GM12875 (cell line): Measurements from ENCODE around the gene FSTL4.

Experiments used
- H3K4me3 ChIP-seq: one replicate; pipeline ENCODE4 v1.5.1; 2011; ENCODE audit warnings: low read depth, low read length, control low read depth
- CTCF ChIP-seq: IDR thresholded peaks from 2 replicates; pipeline ENCODE4 v1.5.1; 2011; ENCODE audit warnings: low read depth, mild to moderate bottlenecking, control low read depth, inconsistent platforms, low read length, moderate library complexity, borderline replicate concordance; ENCODE audit not compliant: insufficient read depth

Gene FSTL4

GRCh38 chr5:133454442-133454841 lies 157.9 kb downstream of the FSTL4 start:
- TF ChIP-seq CTCF = no peak
- no peak overlapping the region for H3K4me3 ChIP-seq

- no peak for TF ChIP-seq CTCF
- H3K4me3 ChIP-seq = no peak overlapping the region
Measured at GRCh38 chr5:133453831-133454230, 158.5 kb downstream of the FSTL4 start.

- no peak for TF ChIP-seq CTCF
- no peak overlapping the region for H3K4me3 ChIP-seq
Measured at GRCh38 chr5:133453084-133453780, 159.1 kb downstream of the FSTL4 start.

- H3K4me3 ChIP-seq = no peak overlapping the region
- no peak for TF ChIP-seq CTCF
Measured at GRCh38 chr5:133451926-133452325, 160.4 kb downstream of the FSTL4 start.

GRCh38 chr5:133450286-133450685 lies 162.1 kb downstream of the FSTL4 start:
- TF ChIP-seq CTCF = no peak

GRCh38 chr5:133449181-133449580 lies 163.2 kb downstream of the FSTL4 start:
- no peak overlapping the region for H3K4me3 ChIP-seq
- TF ChIP-seq CTCF = no peak

More at GRCh38 chr5:133450286-133450685, 162.1 kb downstream of the FSTL4 start:
- H3K4me3 ChIP-seq = no peak overlapping the region

DNA sequence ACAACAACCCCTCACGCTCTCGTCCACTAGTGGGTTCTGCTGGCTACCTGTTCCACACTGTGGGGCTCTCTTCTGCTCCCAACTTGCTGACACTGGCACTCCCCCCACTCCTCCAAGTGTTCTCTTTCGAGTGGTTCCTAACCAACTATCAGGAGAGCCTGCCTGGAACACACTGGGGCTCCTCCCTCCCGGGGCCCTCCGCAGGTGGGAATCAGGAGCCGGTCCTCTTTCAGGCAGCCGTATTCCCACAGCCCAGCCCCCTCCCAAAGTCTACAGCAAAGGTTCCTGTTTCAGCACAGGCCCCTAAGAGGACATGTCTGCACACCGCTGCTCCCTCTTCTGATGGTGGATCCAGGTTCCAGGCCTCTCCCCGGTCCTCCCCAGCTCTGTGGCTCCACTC lies 165.9 kb downstream of the FSTL4 start:
- no peak overlapping the region for H3K4me3 ChIP-seq
- no peak for TF ChIP-seq CTCF
